H1 (cell line): ENCODE results near the gene TMEM178B. TPM values are rescaled to one million over a fixed set of nuclear protein-coding genes. Genes with fewer than 3 reads are reported as not detected.

Experiments used
- CTCF ChIA-PET: fragments of 300-600 bp; sonication (Branson Sonifier 250); formaldehyde crosslinking; loops from one replicate; lab custom pipeline; 2021; ENCODE audit not compliant: partially characterized antibody; lab: Charles Lee
- POLR2A ChIA-PET: fragments of 300-600 bp; sonication (Branson Sonifier 250); formaldehyde crosslinking; loops from one replicate; lab custom pipeline; 2021; ENCODE audit warnings: inconsistent platforms; ENCODE audit not compliant: partially characterized antibody; lab: Charles Lee
- DNase-seq, 2 experiments: peaks; one replicate each; pipeline versions ENCODE4 v3.0.0 to v3.0.0-alpha.2; 2010 to 2022; ENCODE audit warnings: low spot score in 2 of 2, low read depth in 1 of 2, mixed read lengths in 1 of 2
- FAIRE-seq: peaks from 2 replicates; lab custom pipeline; 2011; peaks lifted over from hg19 to GRCh38; lab: Jason Lieb, UNC
- H2AFZ ChIP-seq: 2 replicates; pipeline ENCODE4 v1.8.1; 2012; ENCODE audit warnings: low read length, inconsistent platforms
- H2AK5ac ChIP-seq: 2 replicates; pipeline ENCODE4 v1.6.1; 2013; ENCODE audit warnings: low read depth, low read length
- H2BK120ac ChIP-seq: replicated peaks from 2 replicates; pipeline ENCODE3; 2013; ENCODE audit warnings: low read depth, low read length, inconsistent platforms
- H2BK12ac ChIP-seq: 2 replicates; pipeline ENCODE4 v1.6.1; 2013; ENCODE audit warnings: low read depth, low read length
- H2BK15ac ChIP-seq: 2 replicates; pipeline ENCODE4 v1.6.1; 2013; ENCODE audit warnings: low read length
- H2BK20ac ChIP-seq: 2 replicates; pipeline ENCODE4 v1.6.1; 2013; ENCODE audit warnings: low read length
- H2BK5ac ChIP-seq: 2 replicates; pipeline ENCODE4 v1.6.1; 2013; ENCODE audit warnings: low read depth, low read length
- H3K14ac ChIP-seq: 2 replicates; pipeline ENCODE4 v1.6.1; 2013; ENCODE audit warnings: inconsistent platforms; ENCODE audit not compliant: insufficient read length
- H3K18ac ChIP-seq: 2 replicates; pipeline ENCODE4 v1.6.1; 2013; ENCODE audit warnings: low read length; ENCODE audit errors: extremely low read depth
- H3K23ac ChIP-seq: 2 replicates; pipeline ENCODE4 v1.6.1; 2013; ENCODE audit warnings: inconsistent platforms; ENCODE audit not compliant: insufficient read length
- H3K23me2 ChIP-seq: 2 replicates; pipeline ENCODE4 v1.6.1; 2013; ENCODE audit warnings: low read depth, low read length
- H3K27ac ChIP-seq: 2 replicates; pipeline ENCODE4 v1.6.1; 2011; ENCODE audit warnings: low read depth, low read length, inconsistent platforms
- H3K27me3 ChIP-seq, 4 experiments: replicated peaks in 1 of 4; 1 replicate in 1 of 4; 2 replicates in 3 of 4; pipeline versions ENCODE4 v1.6.1 to v1.8.1; 2011 to 2013; ENCODE audit warnings: low read length in 3 of 4, mild to moderate bottlenecking in 3 of 4, inconsistent platforms in 2 of 4, mixed read lengths in 2 of 4, moderate library complexity in 1 of 4; ENCODE audit not compliant: control insufficient read depth in 3 of 4, insufficient read depth in 3 of 4; ENCODE audit errors: extremely low read depth in 1 of 4
- H3K36me3 ChIP-seq, 4 experiments: 2 replicates each; pipeline versions ENCODE4 v1.6.1 to v1.8.1; 2011 to 2013; ENCODE audit warnings: mild to moderate bottlenecking in 4 of 4, low read length in 3 of 4, moderate library complexity in 2 of 4, control low read depth in 1 of 4, inconsistent platforms in 1 of 4; ENCODE audit not compliant: insufficient read depth in 4 of 4, control insufficient read depth in 2 of 4
- H3K4ac ChIP-seq: replicated peaks from 2 replicates; pipeline ENCODE3; 2013; ENCODE audit warnings: low read length, low read depth, mixed read lengths, inconsistent platforms; ENCODE audit not compliant: insufficient read length
- H3K4me1 ChIP-seq, 4 experiments: replicated peaks in 1 of 4; 1 replicate in 1 of 4; 2 replicates in 3 of 4; pipeline versions ENCODE4 v1.6.1 to v1.8.1; 2011 to 2013; ENCODE audit warnings: low read length in 3 of 4, inconsistent platforms in 2 of 4, mixed read lengths in 1 of 4; ENCODE audit not compliant: insufficient read depth in 4 of 4, control insufficient read depth in 3 of 4
- H3K4me2 ChIP-seq, 2 experiments: 2 replicates each; pipeline versions ENCODE4 v1.6.1 to v1.8.1; 2011 to 2013; ENCODE audit warnings: low read depth in 2 of 2, low read length in 2 of 2, control low read depth in 1 of 2, inconsistent platforms in 1 of 2, mild to moderate bottlenecking in 1 of 2; ENCODE audit not compliant: insufficient read depth in 1 of 2
- H3K4me3 ChIP-seq, 4 experiments: fragments of 200-600, 300-600 bp in 1 of 4; sonication (generic), shearing (Covaris generic), sonication (Bioruptor Twin) in 1 of 4; 2 replicates each; pipeline versions ENCODE4 v1.5.1 to v1.8.1; 2011 to 2016; ENCODE audit warnings: low read length in 4 of 4, low read depth in 3 of 4, control low read depth in 2 of 4, inconsistent platforms in 2 of 4, mild to moderate bottlenecking in 2 of 4, mixed read lengths in 1 of 4, moderate library complexity in 1 of 4; ENCODE audit not compliant: insufficient read depth in 2 of 4; ENCODE audit errors: extremely low read depth in 1 of 4
- H3K56ac ChIP-seq: replicated peaks from 2 replicates; pipeline ENCODE3; 2013; ENCODE audit warnings: low read depth, mild to moderate bottlenecking, mixed read lengths, low read length, inconsistent platforms; ENCODE audit not compliant: insufficient read length
- H3K79me1 ChIP-seq: 2 replicates; pipeline ENCODE4 v1.6.1; 2013; ENCODE audit warnings: low read depth, low read length, control low read depth
- H3K79me2 ChIP-seq, 2 experiments: 2 replicates each; pipeline versions ENCODE4 v1.6.1 to v1.8.1; 2012 to 2013; ENCODE audit warnings: low read length in 2 of 2, mild to moderate bottlenecking in 2 of 2, inconsistent platforms in 1 of 2; ENCODE audit not compliant: insufficient read depth in 2 of 2, control insufficient read depth in 1 of 2
- H3K9ac ChIP-seq, 4 experiments: replicated peaks in 1 of 4; 1 replicate in 1 of 4; 2 replicates in 3 of 4; pipeline versions ENCODE4 v1.6.1 to v1.8.1; 2011 to 2013; ENCODE audit warnings: low read depth in 3 of 4, low read length in 3 of 4, control low read depth in 2 of 4, mild to moderate bottlenecking in 2 of 4, moderate library complexity in 2 of 4, inconsistent platforms in 1 of 4; ENCODE audit errors: extremely low read depth in 1 of 4
- H3K9me3 ChIP-seq, 2 experiments: 2 replicates each; pipeline versions ENCODE4 v1.6.1 to v1.8.1; 2012 to 2013; ENCODE audit warnings: mild to moderate bottlenecking in 2 of 2, moderate library complexity in 2 of 2, control low read depth in 1 of 2, inconsistent platforms in 1 of 2, low read depth in 1 of 2, low read length in 1 of 2, mixed read lengths in 1 of 2; ENCODE audit not compliant: insufficient read depth in 2 of 2
- H4K20me1 ChIP-seq, 2 experiments: replicated peaks in 1 of 2; 2 replicates each; pipeline versions ENCODE3 to v1.8.1; 2011 to 2013; ENCODE audit warnings: inconsistent platforms in 2 of 2, low read length in 2 of 2, mild to moderate bottlenecking in 1 of 2; ENCODE audit not compliant: insufficient read depth in 2 of 2, control insufficient read depth in 1 of 2
- H4K5ac ChIP-seq: 2 replicates; pipeline ENCODE4 v1.6.1; 2013; ENCODE audit warnings: low read length, low read depth, mixed read lengths, inconsistent platforms; ENCODE audit not compliant: insufficient read length
- H4K8ac ChIP-seq: 2 replicates; pipeline ENCODE4 v1.8.0; 2013; ENCODE audit warnings: mild to moderate bottlenecking, moderate library complexity, low read length, inconsistent platforms; ENCODE audit not compliant: insufficient read depth; ENCODE audit errors: extremely low read depth
- H4K91ac ChIP-seq: replicated peaks from 2 replicates; pipeline ENCODE3; 2013; ENCODE audit warnings: low read length, mixed read lengths, inconsistent platforms; ENCODE audit not compliant: insufficient read length
- ATF3 ChIP-seq: IDR thresholded peaks from 2 replicates; pipeline ENCODE4 v1.6.1; 2011; ENCODE audit warnings: low read depth, mild to moderate bottlenecking, low read length; ENCODE audit not compliant: insufficient read depth
- POLR2AphosphoS5 ChIP-seq: IDR thresholded peaks from 2 replicates; pipeline ENCODE4 v1.6.1; 2011; ENCODE audit warnings: low read depth, low read length
- SIX5 ChIP-seq: IDR thresholded peaks from 2 replicates; pipeline ENCODE4 v1.6.1; 2011; ENCODE audit warnings: mild to moderate bottlenecking, low read depth, low read length
- WGBS, 2 experiments: shearing (Covaris generic) in 1 of 2; methylation state at CpG; one replicate each; pipeline versions ENCODE4 v1.1.6 to v1.1.7; 2013 to 2015; ENCODE audit warnings: low lambda C conversion rate in 2 of 2, mixed read lengths in 2 of 2, inconsistent platforms in 1 of 2, low coverage in 1 of 2, missing lambda C conversion rate in 1 of 2; ENCODE audit not compliant: insufficient replicate concordance in 2 of 2, insufficient coverage in 1 of 2, insufficient read length in 1 of 2; ENCODE audit errors: extremely low coverage in 1 of 2, missing lambda C conversion rate in 1 of 2; 5-methylcytosine and 5-hydroxymethylcytosine counted together
- polyA plus RNA-seq, 7 experiments: library from polyadenylated mRNA; depleted of rRNA in 3 of 7; stranded (reverse) in 5 of 7; unstranded in 2 of 7; fragments of >200 nt in 5 of 7; fragments of 200-250 nt in 2 of 7; gene quantifications; 1 replicate in 5 of 7; 2 replicates in 1 of 7; 4 replicates in 1 of 7; pipeline versions ENCODE4 v1.2.1 to v1.2.3, GENCODE V29; 2011 to 2013; ENCODE audit warnings: missing spikeins in 2 of 7, mixed read lengths in 2 of 7
- total RNA-seq: library from RNA; stranded (reverse); fragmentation: NEBNext Ultra II Directional; extraction: Animal tissue kit (Norgen Biotek cat#: 25700); gene quantifications from 2 replicates; pipeline ENCODE4 v1.2.1, GENCODE V29; 2021

The TMEM178B gene
- total and polyA plus RNA-seq, 2 of the 8 experiments (the other 6 are each of a cell fraction or from before 2014, with no cell fraction given): 5.3 to 18.1 TPM

GRCh38 chr7:141045842-141046620 is 27.8 kb upstream of the TMEM178B start:
- H4K5ac ChIP-seq: no peak overlapping the region
- H4K8ac ChIP-seq: no peak overlapping the region
- no peak overlapping the region for H3K9ac ChIP-seq
- no peak overlapping the region for H3K4ac ChIP-seq
- H3K27ac ChIP-seq: no peak overlapping the region
- H3K4me2 ChIP-seq: no peak overlapping the region
- no peaks in the 10 kb centered on the region for H3K4me1 ChIP-seq
- no peak overlapping the region for H2BK12ac ChIP-seq
- H2BK15ac ChIP-seq: no peak overlapping the region
- 91% methylated on average over 7 of the region's 7 CpGs; no CpG with 5 or more reads in 1 of the 2 experiments for WGBS, 2 experiments
- no peaks in the 10 kb centered on the region for H3K27me3 ChIP-seq
- no peak overlapping the region for H3K14ac ChIP-seq
- POLR2A ChIA-PET: no interaction called here
- H3K4me3 ChIP-seq: no peak overlapping the region
- no peak overlapping the region for H2BK20ac ChIP-seq
- H3K79me1 ChIP-seq: no peaks in the 10 kb centered on the region
- H3K79me2 ChIP-seq: no peaks in the 10 kb centered on the region
- TF ChIP-seq ATF3 (no peak), POLR2AphosphoS5 (no peak), SIX5 (no peak)
- H2AK5ac ChIP-seq: no peak overlapping the region
- no peaks in the 10 kb centered on the region for H3K36me3 ChIP-seq
- CTCF ChIA-PET: interaction anchor here (0.7 kb wide), 1 partner anchor 26 kb away, joined by 3 read pairs; no protein-coding TSS in a partner anchor
- H3K23me2 ChIP-seq: no peaks in the 10 kb centered on the region
- H3K18ac ChIP-seq: no peak overlapping the region
- no peaks in the 10 kb centered on the region for H4K20me1 ChIP-seq
- H2AFZ ChIP-seq: no peak overlapping the region
- H4K91ac ChIP-seq: no peak overlapping the region
- no peak overlapping the region for H2BK120ac ChIP-seq
- no peak overlapping the region for H3K23ac ChIP-seq
- no peaks in the 10 kb centered on the region for H3K9me3 ChIP-seq
- no peak overlapping the region for H2BK5ac ChIP-seq
- DNase-seq: no peak
- no peak for FAIRE-seq
- H3K56ac ChIP-seq: no peak overlapping the region
